Type B pancreatic cell (in vitro differentiated cells): Measurements from ENCODE around the gene ALCAM. TPM values are rescaled to one million over a fixed set of nuclear protein-coding genes. Genes with fewer than 3 reads are reported as not detected.
A peak's percentile ranks its signal among the peaks of the same experiment; 100 is the strongest.

ENCODE experiments used
- DNase-seq: peaks from one replicate; pipeline ENCODE4 v3.0.0; 2021; ENCODE audit warnings: mixed read lengths; ENCODE audit not compliant: unreplicated experiment; ENCODE audit errors: extremely low spot score
- H3K27ac Mint-ChIP-seq: 2 replicates; pipeline ENCODE4 v1.8.0; 2021; ENCODE audit warnings: mild to moderate bottlenecking, mixed read lengths
- H3K27me3 Mint-ChIP-seq: 2 replicates; pipeline ENCODE4 v1.8.0; 2021; ENCODE audit warnings: mixed read lengths
- H3K36me3 Mint-ChIP-seq: 2 replicates; pipeline ENCODE4 v1.8.0; 2021; ENCODE audit warnings: mixed read lengths
- H3K4me1 Mint-ChIP-seq: one replicate; pipeline ENCODE4 v1.8.0; 2021; ENCODE audit warnings: mixed read lengths; ENCODE audit not compliant: unreplicated experiment
- H3K4me3 Mint-ChIP-seq: 2 replicates; pipeline ENCODE4 v1.8.0; 2021; ENCODE audit warnings: mild to moderate bottlenecking, mixed read lengths
- H3K9me3 Mint-ChIP-seq: 2 replicates; pipeline ENCODE4 v1.8.0; 2021; ENCODE audit warnings: mixed read lengths
- CTCF ChIP-seq: fragments of 200-600 bp; sonication (generic); conservative IDR thresholded peaks from 2 replicates; pipeline ENCODE4 v1.5.0; 2021; ENCODE audit warnings: antibody characterized with exemption, mild to moderate bottlenecking
- total RNA-seq: library from RNA; stranded (reverse); gene quantifications from 2 replicates; pipeline ENCODE4 v1.2.1, GENCODE V29; 2021; ENCODE audit warnings: low replicate concordance

The ALCAM gene
- total RNA-seq, 1 donor from 2014 or later, result 101 TPM

DNA sequence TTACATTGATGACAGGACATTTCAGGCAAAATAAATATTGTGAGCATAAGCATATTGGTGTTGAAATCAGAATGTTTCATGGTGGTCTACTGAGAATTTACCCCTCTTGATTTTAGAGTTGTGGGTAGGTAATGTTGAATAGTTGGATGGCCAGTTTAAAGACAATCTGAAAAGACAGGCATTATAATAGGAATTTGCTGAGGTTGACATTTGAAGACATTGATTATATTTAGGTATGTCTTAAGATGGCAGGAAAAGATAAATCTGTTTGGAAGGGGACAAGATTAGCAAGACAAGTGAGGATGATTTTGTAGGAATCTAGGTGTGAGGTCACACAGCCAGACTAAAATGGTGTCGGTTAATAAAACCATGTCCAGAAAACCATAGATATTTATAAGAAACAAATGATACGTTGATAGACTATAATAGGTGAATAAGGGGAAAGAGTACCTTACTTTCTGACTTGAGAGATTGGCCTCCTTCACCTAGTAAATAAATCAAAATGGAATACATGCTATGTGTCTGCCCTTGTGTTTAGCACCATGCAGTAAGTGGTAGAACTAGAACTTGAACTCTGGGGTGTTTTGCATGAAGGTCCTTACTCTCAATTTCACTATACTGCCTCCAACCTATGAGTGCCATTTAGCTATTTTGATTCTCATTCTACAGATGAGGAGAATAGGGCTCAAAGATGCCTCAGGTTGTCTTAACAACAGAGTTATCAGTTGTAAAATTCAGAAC is 57.9 kb downstream of the ALCAM start:
- Mint-ChIP-seq H3K27me3 (no peaks in the 10 kb centered on the region), H3K4me1 (peaks cover 3% of the 10 kb centered on the region), H3K9me3 (no peaks in the 10 kb centered on the region), H3K36me3 (no peaks in the 10 kb centered on the region), H3K27ac (no peak overlapping the region), H3K4me3 (no peak overlapping the region)
- DNase-seq, result no peak
- no peak for TF ChIP-seq CTCF

- no peak overlapping the region for H3K27ac Mint-ChIP-seq
- no peak for DNase-seq
- H3K36me3 Mint-ChIP-seq, result no peaks in the 10 kb centered on the region
- TF ChIP-seq CTCF, result no peak
- peaks cover 3% of the 10 kb centered on the region for H3K4me1 Mint-ChIP-seq
- no peak overlapping the region for H3K4me3 Mint-ChIP-seq
- H3K9me3 Mint-ChIP-seq, result no peaks in the 10 kb centered on the region
- H3K27me3 Mint-ChIP-seq, result no peaks in the 10 kb centered on the region
These were observed 58.4 kb downstream of the ALCAM start for GRCh38 chr3:105425153-105425502.

- Mint-ChIP-seq H3K9me3 (no peaks in the 10 kb centered on the region), H3K4me3 (no peak overlapping the region), H3K27ac (peak overlapping the region; percentile 14), H3K4me1 (peaks cover 3% of the 10 kb centered on the region), H3K27me3 (no peaks in the 10 kb centered on the region), H3K36me3 (peaks cover 7% of the 10 kb centered on the region)
- no peak for TF ChIP-seq CTCF
- DNase-seq, result no peak
These were observed 60.6 kb downstream of the ALCAM start for GRCh38 chr3:105427332-105427731.

GRCh38 chr3:105429034-105429762 is 62.5 kb downstream of the ALCAM start:
- no peak for DNase-seq
- H3K27ac Mint-ChIP-seq, result no peak overlapping the region
- peaks cover 7% of the 10 kb centered on the region for H3K36me3 Mint-ChIP-seq
- TF ChIP-seq CTCF, result no peak
- peaks cover 3% of the 10 kb centered on the region for H3K4me1 Mint-ChIP-seq
- H3K4me3 Mint-ChIP-seq, result no peak overlapping the region
- H3K27me3 Mint-ChIP-seq, result no peaks in the 10 kb centered on the region
- no peaks in the 10 kb centered on the region for H3K9me3 Mint-ChIP-seq

DNA sequence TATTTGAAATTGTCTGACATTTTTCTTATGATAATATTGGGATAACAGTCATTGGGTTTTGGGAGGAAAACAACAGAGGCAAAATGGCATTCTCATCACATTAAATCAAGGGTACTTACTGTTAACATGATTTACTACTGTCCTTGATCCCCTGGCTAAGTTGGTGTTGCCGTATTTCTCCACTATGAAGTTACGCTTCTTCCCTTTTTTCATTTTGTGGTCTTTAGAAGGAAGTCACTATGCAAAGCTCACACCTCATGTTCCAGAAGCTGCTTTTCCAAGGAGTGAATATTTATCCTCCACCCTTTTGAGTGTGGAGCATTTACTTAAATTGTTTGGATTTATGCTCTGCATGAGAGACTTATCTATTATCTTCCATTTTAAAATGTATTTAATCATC is 63.7 kb downstream of the ALCAM start:
- no peak for DNase-seq
- Mint-ChIP-seq H3K4me1 (no peaks in the 10 kb centered on the region), H3K36me3 (peaks cover 11% of the 10 kb centered on the region), H3K4me3 (no peak overlapping the region), H3K27me3 (no peaks in the 10 kb centered on the region), H3K9me3 (peaks cover 4% of the 10 kb centered on the region), H3K27ac (no peak overlapping the region)
- TF ChIP-seq CTCF, result no peak
